NB4 (cell line): ENCODE results near the gene TCF7.

ENCODE experiments used
- MAX ChIP-seq: IDR thresholded peaks from 2 replicates; pipeline ENCODE4 v1.6.1; 2011; ENCODE audit warnings: low read depth, low read length
- MYC ChIP-seq: IDR thresholded peaks from 2 replicates; pipeline ENCODE4 v1.6.1; 2011; ENCODE audit warnings: low read depth, low read length
- POLR2A ChIP-seq: IDR thresholded peaks from 2 replicates; pipeline ENCODE4 v1.6.1; 2011; ENCODE audit warnings: mild to moderate bottlenecking; ENCODE audit not compliant: insufficient read length; ENCODE audit errors: extremely low read depth
- TF ChIP-seq, protein P1 (sequence below): IDR thresholded peaks from one replicate; pipeline ENCODE4 v1.5.1; 2012; ENCODE audit warnings: low read depth, low read length

DNA sequence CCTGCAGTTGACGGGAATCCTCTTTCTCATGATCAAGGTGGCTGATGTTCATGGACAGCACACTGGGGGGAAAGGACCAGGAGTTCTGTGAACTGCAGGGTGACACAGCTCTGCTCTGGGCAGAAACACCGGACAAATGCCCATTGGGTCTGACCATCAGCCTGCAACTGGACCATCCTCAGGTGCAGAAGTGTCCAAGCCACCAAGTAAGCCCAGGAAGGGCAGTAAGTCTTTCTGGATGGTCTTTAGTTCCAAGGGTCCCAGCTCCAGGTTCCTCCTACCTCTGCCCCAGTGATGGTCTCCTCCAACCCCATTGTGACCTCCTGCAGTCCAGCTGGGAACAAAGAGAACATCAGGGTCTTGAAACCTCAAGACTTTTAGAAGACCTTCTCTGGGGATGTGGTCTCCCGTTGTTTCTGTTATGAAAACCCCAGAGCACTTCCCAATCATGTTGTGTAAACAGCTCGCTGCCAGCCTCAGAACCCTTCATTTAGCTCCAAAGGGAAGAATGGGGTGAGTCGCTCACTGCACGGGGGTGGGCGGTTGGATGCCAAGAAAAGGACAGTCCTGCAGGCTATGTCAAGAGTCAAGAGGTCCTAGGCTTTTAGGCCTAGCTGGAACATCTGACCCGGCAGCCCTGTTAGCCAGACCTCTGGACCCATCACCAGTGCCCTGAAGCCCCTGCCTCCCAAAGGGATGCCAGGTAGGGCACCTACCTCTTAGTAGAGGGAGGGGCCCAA is 41.8 kb upstream of the TCF7 start:
- TF ChIP-seq, protein P1, sequence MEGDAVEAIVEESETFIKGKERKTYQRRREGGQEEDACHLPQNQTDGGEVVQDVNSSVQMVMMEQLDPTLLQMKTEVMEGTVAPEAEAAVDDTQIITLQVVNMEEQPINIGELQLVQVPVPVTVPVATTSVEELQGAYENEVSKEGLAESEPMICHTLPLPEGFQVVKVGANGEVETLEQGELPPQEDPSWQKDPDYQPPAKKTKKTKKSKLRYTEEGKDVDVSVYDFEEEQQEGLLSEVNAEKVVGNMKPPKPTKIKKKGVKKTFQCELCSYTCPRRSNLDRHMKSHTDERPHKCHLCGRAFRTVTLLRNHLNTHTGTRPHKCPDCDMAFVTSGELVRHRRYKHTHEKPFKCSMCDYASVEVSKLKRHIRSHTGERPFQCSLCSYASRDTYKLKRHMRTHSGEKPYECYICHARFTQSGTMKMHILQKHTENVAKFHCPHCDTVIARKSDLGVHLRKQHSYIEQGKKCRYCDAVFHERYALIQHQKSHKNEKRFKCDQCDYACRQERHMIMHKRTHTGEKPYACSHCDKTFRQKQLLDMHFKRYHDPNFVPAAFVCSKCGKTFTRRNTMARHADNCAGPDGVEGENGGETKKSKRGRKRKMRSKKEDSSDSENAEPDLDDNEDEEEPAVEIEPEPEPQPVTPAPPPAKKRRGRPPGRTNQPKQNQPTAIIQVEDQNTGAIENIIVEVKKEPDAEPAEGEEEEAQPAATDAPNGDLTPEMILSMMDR = no peak
- TF ChIP-seq POLR2A = no peak
- no peak for TF ChIP-seq MAX
- no peak for TF ChIP-seq MYC
